ENCODE measurements around the gene SIGLEC11.

- TF ChIP-seq GATA2 (IDR thresholded peaks at IDR 0.05; ENCODE audit: low read depth, low read length) = no peak
- TF ChIP-seq GATA3 (IDR thresholded peaks at IDR 0.05; ENCODE audit: low read depth, low read length) = no peak
Measured at GRCh38 chr19:49987159-49987698, 26.3 kb upstream of the SIGLEC11 start.
